ENCODE data around the gene NEDD9. TPM values are rescaled to one million over a fixed set of nuclear protein-coding genes. Genes with fewer than 3 reads are reported as not detected.

Gene NEDD9
- total and polyA plus RNA-seq, 2 experiments from 2014 or later, result 4.4 to 13.0 TPM

DNA sequence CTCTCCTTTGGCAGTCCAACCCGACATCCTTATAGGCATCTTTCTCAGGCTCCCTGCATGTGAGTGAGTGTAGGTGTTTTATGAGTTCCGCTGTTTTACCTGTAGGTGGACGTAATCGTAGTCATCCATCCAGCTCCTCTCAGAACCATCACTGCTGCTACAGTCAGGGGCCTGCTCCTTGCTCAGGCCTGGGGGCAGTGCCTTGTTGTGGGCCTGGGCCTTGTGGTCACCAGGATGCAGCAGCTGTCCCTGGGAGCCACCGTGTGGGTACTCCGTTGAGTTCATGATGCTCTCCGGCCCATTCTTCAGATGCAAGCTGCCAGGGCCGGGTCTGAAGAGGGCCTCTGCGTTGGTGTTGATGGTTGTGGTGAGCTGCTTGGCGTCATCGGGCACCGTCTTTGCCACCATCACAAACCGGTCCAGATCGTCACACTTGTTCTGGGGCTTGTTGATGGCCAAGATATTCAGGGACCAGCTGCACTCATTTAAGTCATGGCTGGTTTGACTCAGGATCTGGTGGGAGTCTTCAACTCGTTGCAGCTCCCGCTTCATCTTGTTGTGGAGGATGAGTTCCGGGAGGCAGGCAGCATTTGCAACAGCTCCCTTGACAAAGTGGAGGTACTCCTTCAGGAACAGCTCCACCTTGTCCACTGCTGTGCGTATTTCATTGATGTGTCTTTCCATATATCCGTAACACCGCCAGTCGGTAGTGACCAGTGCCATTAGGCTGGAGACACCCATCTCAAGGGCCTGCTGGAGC, 42.4 kb downstream of the NEDD9 start (continued):
- TF ChIP-seq REST (IDR thresholded peaks at IDR 0.05; ENCODE audit: unreplicated experiment) (no peak), NANOG (IDR thresholded peaks at IDR 0.05; ENCODE audit: borderline replicate concordance) (no peak), CTCF (conservative IDR thresholded peaks at IDR 0.05; ENCODE audit: low read depth in 2 of 2) (no peak), ETS1 (IDR thresholded peaks at IDR 0.05) (no peak)

GRCh38 chr6:11188161-11188915, 44.1 kb downstream of the NEDD9 start:
- Histone ChIP-seq H3K4me2 (no peak overlapping the region), H3K27ac (ENCODE audit: low read depth) (no peak overlapping the region), H3K79me2 (replicated peaks; ENCODE audit: insufficient read depth) (no peaks in the 10 kb centered on the region), H3K27me3 (ENCODE audit: insufficient read depth) (no peaks in the 10 kb centered on the region), H3K9me2 (ENCODE audit: insufficient read depth) (peaks cover 6% of the 10 kb centered on the region; the same call in 1 of the 2 replicates), H2AFZ (no peak overlapping the region), H3F3A (replicated peaks; ENCODE audit: low read depth) (no peaks in the 10 kb centered on the region), H3K36me3 (ENCODE audit: insufficient read depth) (peaks cover 14% of the 10 kb centered on the region), H3K4me1 (ENCODE audit: insufficient read depth) (no peaks in the 10 kb centered on the region; the same call in 1 of the 2 replicates), H3K4me3 (no peak overlapping the region), H4K20me1 (replicated peaks; ENCODE audit: insufficient read depth) (no peaks in the 10 kb centered on the region)
- no peak overlapping the region for H3K4me3 Mint-ChIP-seq
- H3K4me1 Mint-ChIP-seq, result peaks cover 8% of the 10 kb centered on the region
- H3K9me3 Mint-ChIP-seq, result 0 out of 3 replicates have a peak, but pooled peaks cover under 1% of the 10 kb centered on the region
- DNase-seq (ENCODE audit: low spot score), result no peak
- peaks cover 45% of the 10 kb centered on the region for H3K36me3 Mint-ChIP-seq (ENCODE audit: low read depth)
- peaks cover 1% of the 10 kb centered on the region for H3K27me3 Mint-ChIP-seq (ENCODE audit: insufficient read depth, low read depth, poor library complexity)
- ATAC-seq, result no peak
- H3K27ac Mint-ChIP-seq, result no peak overlapping the region
- TF ChIP-seq, protein P1, sequence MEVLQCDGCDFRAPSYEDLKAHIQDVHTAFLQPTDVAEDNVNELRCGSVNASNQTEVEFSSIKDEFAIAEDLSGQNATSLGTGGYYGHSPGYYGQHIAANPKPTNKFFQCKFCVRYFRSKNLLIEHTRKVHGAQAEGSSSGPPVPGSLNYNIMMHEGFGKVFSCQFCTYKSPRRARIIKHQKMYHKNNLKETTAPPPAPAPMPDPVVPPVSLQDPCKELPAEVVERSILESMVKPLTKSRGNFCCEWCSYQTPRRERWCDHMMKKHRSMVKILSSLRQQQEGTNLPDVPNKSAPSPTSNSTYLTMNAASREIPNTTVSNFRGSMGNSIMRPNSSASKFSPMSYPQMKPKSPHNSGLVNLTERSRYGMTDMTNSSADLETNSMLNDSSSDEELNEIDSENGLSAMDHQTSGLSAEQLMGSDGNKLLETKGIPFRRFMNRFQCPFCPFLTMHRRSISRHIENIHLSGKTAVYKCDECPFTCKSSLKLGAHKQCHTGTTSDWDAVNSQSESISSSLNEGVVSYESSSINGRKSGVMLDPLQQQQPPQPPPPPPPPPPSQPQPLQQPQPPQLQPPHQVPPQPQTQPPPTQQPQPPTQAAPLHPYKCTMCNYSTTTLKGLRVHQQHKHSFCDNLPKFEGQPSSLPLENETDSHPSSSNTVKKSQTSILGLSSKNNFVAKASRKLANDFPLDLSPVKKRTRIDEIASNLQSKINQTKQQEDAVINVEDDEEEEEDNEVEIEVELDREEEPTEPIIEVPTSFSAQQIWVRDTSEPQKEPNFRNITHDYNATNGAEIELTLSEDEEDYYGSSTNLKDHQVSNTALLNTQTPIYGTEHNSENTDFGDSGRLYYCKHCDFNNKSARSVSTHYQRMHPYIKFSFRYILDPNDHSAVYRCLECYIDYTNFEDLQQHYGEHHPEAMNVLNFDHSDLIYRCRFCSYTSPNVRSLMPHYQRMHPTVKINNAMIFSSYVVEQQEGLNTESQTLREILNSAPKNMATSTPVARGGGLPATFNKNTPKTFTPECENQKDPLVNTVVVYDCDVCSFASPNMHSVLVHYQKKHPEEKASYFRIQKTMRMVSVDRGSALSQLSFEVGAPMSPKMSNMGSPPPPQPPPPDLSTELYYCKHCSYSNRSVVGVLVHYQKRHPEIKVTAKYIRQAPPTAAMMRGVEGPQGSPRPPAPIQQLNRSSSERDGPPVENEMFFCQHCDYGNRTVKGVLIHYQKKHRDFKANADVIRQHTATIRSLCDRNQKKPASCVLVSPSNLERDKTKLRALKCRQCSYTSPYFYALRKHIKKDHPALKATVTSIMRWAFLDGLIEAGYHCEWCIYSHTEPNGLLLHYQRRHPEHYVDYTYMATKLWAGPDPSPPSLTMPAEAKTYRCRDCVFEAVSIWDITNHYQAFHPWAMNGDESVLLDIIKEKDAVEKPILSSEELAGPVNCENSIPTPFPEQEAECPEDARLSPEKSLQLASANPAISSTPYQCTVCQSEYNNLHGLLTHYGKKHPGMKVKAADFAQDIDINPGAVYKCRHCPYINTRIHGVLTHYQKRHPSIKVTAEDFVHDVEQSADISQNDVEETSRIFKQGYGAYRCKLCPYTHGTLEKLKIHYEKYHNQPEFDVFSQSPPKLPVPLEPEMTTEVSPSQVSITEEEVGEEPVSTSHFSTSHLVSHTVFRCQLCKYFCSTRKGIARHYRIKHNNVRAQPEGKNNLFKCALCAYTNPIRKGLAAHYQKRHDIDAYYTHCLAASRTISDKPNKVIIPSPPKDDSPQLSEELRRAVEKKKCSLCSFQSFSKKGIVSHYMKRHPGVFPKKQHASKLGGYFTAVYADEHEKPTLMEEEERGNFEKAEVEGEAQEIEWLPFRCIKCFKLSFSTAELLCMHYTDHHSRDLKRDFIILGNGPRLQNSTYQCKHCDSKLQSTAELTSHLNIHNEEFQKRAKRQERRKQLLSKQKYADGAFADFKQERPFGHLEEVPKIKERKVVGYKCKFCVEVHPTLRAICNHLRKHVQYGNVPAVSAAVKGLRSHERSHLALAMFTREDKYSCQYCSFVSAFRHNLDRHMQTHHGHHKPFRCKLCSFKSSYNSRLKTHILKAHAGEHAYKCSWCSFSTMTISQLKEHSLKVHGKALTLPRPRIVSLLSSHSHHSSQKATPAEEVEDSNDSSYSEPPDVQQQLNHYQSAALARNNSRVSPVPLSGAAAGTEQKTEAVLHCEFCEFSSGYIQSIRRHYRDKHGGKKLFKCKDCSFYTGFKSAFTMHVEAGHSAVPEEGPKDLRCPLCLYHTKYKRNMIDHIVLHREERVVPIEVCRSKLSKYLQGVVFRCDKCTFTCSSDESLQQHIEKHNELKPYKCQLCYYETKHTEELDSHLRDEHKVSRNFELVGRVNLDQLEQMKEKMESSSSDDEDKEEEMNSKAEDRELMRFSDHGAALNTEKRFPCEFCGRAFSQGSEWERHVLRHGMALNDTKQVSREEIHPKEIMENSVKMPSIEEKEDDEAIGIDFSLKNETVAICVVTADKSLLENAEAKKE (CRISPR knock-in tag; IDR thresholded peaks at IDR 0.05), result no peak
- TF ChIP-seq CREB1 (CRISPR knock-in tag; IDR thresholded peaks at IDR 0.05; ENCODE audit: low read depth), result no peak
- TF ChIP-seq CTCF (conservative IDR thresholded peaks at IDR 0.05; ENCODE audit: low read depth in 2 of 2), result no peak
- no peak for TF ChIP-seq JUNB (IDR thresholded peaks at IDR 0.05; ENCODE audit: unreplicated experiment)

Data from GM23338 (cell line).